ENCODE data around the gene TM6SF1. TPM values are rescaled to one million over a fixed set of nuclear protein-coding genes. Genes with fewer than 3 reads are reported as not detected.

TM6SF1 gene
- total RNA-seq: under 1 TPM; 0.38 to 0.50 TPM
- polyA plus RNA-seq: not detected

- no peaks in the 10 kb centered on the region for H3K36me3 Mint-ChIP-seq
- peak within 1 kb of the TSS; percentile 37 to 80 (median 71) for H3K4me3 Mint-ChIP-seq
- Histone ChIP-seq H3K9me3 (ENCODE audit: control insufficient read depth in 1 of 2, low read length in 2 of 2) (no peaks in the 10 kb centered on the region), H3K36me3 (ENCODE audit: insufficient read depth, low read length) (no peaks in the 10 kb centered on the region), H3K4me1 (ENCODE audit: insufficient read depth, low read length) (peaks cover 11% of the 10 kb centered on the region), H3K27ac (ENCODE audit: low read depth, low read length) (no peak within 1 kb of the TSS), H3K27me3 (ENCODE audit: insufficient read depth, low read length) (peaks cover 11% of the 10 kb centered on the region), H3K4me3 (ENCODE audit: low read length in 2 of 2) (no peak within 1 kb of the TSS)
- DNase-seq: peak in 2 of 5 donors; percentile 0 to 6
- H3K9me3 Mint-ChIP-seq: peaks cover 0 to 3% (median 0%) of the 10 kb centered on the region in 8 donors
- intact Hi-C loops (cut with micrococcal nuclease): no loop called here
- CTCF ChIA-PET (ENCODE audit: partially characterized antibody): no interaction called here
- peaks cover 41 to 54% of the 10 kb centered on the region in 2 donors for H3K27me3 Mint-ChIP-seq
- H3K4me1 Mint-ChIP-seq: peaks cover 6 to 25% (median 15%) of the 10 kb centered on the region in 4 donors
- POLR2A ChIA-PET (ENCODE audit: partially characterized antibody): no interaction called here
- peak within 1 kb of the TSS in 1 of 7 donors; percentile 25 for H3K27ac Mint-ChIP-seq
These were observed at the start of gene TM6SF1 for GRCh38 chr15:83106994-83107840. Gene TM6SF1, plus strand, starts transcription at chr15:83107645. Its CDS starts 36 bp downstream, at chr15:83107681.

GRCh38 chr15:83057696-83058376 is 49.6 kb upstream of the TM6SF1 start:
- H3K36me3 Mint-ChIP-seq: peaks cover 16 to 40% of the 10 kb centered on the region in 2 donors
- no peak overlapping the region for H3K4me3 ChIP-seq (ENCODE audit: low read length in 2 of 2)
- no peak overlapping the region for H3K4me3 Mint-ChIP-seq

GRCh38 chr15:83061680-83062079 is 45.8 kb upstream of the TM6SF1 start:
- Histone ChIP-seq H3K36me3 (ENCODE audit: insufficient read depth, low read length) (no peaks in the 10 kb centered on the region), H3K9me3 (ENCODE audit: control insufficient read depth in 1 of 2, low read length in 2 of 2) (no peaks in the 10 kb centered on the region), H3K27ac (ENCODE audit: low read depth, low read length) (no peak overlapping the region), H3K27me3 (ENCODE audit: insufficient read depth, low read length) (no peaks in the 10 kb centered on the region), H3K4me1 (ENCODE audit: insufficient read depth, low read length) (peaks cover 59% of the 10 kb centered on the region), H3K4me3 (ENCODE audit: low read length in 2 of 2) (no peak overlapping the region)
- Mint-ChIP-seq H3K9me3 (no peaks in the 10 kb centered on the region), H3K27me3 (no peaks in the 10 kb centered on the region), H3K36me3 (peaks cover 7 to 12% of the 10 kb centered on the region in 2 donors), H3K27ac (no peak overlapping the region), H3K4me3 (no peak overlapping the region), H3K4me1 (peaks cover 18 to 31% (median 29%) of the 10 kb centered on the region in 4 donors)
- intact Hi-C loops (cut with micrococcal nuclease): loop anchor here (10.0 kb wide), 2 partner anchors 247 to 797 kb away; partner anchors contain the start of genes EFL1 and SAXO2
- POLR2A ChIA-PET (ENCODE audit: partially characterized antibody): interaction anchor here (1.5 kb wide), 1 partner anchor 51 kb away, joined by 5 read pairs; the partner anchor contains the start of gene C15orf40
- CTCF ChIA-PET (ENCODE audit: partially characterized antibody): interaction anchor here (1.8 kb wide), 1 partner anchor 17 kb away, joined by 4 read pairs; no protein-coding TSS in a partner anchor
- no peak for DNase-seq

More at GRCh38 chr15:83057696-83058376, 49.6 kb upstream of the TM6SF1 start:
- H3K4me1 Mint-ChIP-seq: peaks cover 16 to 24% (median 21%) of the 10 kb centered on the region in 4 donors
- H3K27ac Mint-ChIP-seq: peak overlapping the region in 4 of 7 donors; percentile 2 to 54 (median 30)
- H3K9me3 Mint-ChIP-seq: no peaks in the 10 kb centered on the region
- Histone ChIP-seq H3K27ac (ENCODE audit: low read depth, low read length) (no peak overlapping the region), H3K4me1 (ENCODE audit: insufficient read depth, low read length) (peaks cover 30% of the 10 kb centered on the region), H3K27me3 (ENCODE audit: insufficient read depth, low read length) (no peaks in the 10 kb centered on the region), H3K9me3 (ENCODE audit: control insufficient read depth in 1 of 2, low read length in 2 of 2) (no peaks in the 10 kb centered on the region), H3K36me3 (ENCODE audit: insufficient read depth, low read length) (peaks cover 16% of the 10 kb centered on the region)
- intact Hi-C loops (cut with micrococcal nuclease): no loop called here
- ChIA-PET CTCF (ENCODE audit: partially characterized antibody) (no interaction called here), POLR2A (ENCODE audit: partially characterized antibody) (no interaction called here)
- DNase-seq: no peak
- H3K27me3 Mint-ChIP-seq: no peaks in the 10 kb centered on the region

- intact Hi-C loops (cut with micrococcal nuclease): loop anchor here (10.0 kb wide), 2 partner anchors 248 to 798 kb away; partner anchors contain the start of genes EFL1 and SAXO2
- H3K27ac ChIP-seq (ENCODE audit: low read depth, low read length): no peak overlapping the region
These were observed 44.7 kb upstream of the TM6SF1 start for GRCh38 chr15:83062768-83063180.

DNA sequence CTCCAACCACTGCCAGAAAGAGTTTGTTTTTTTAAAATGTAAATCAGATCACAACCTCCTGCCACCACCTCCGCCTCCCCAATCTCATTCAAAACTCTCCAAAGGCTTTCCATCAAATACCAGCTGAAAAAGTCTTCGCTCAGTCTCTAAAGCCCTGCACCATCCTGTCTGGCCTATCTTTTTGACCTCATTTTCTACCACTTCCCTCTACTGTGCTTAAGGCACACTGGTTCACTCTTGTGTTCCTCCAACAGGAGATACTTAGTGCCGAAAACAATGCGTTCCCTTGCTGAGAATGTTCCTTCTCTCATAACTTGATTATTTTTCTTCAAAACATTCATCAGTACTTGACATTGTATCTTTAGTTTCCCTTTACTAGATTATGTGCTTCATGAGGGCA is 43.9 kb upstream of the TM6SF1 start:
- ChIA-PET CTCF (ENCODE audit: partially characterized antibody) (interaction anchor here (1.8 kb wide), 1 partner anchor 19 kb away, joined by 4 read pairs; no protein-coding TSS in a partner anchor), POLR2A (ENCODE audit: partially characterized antibody) (interaction anchor here (1.2 to 1.4 kb wide), 2 partner anchors 51 to 253 kb away, joined by 3 to 6 read pairs; no protein-coding TSS in a partner anchor)
- H3K27me3 ChIP-seq (ENCODE audit: insufficient read depth, low read length): no peaks in the 10 kb centered on the region
- peaks cover 0 to 1% of the 10 kb centered on the region in 2 donors for H3K36me3 Mint-ChIP-seq
- intact Hi-C loops (cut with micrococcal nuclease): loop anchor here (10.0 kb wide), 2 partner anchors 249 to 799 kb away; partner anchors contain the start of genes EFL1 and SAXO2
- peaks cover 11 to 24% (median 23%) of the 10 kb centered on the region in 4 donors for H3K4me1 Mint-ChIP-seq
- no peaks in the 10 kb centered on the region for H3K9me3 ChIP-seq (ENCODE audit: control insufficient read depth in 1 of 2, low read length in 2 of 2)
- H3K4me3 ChIP-seq (ENCODE audit: low read length in 2 of 2): peak overlapping the region in 1 of 2 donors; percentile 8
- H3K9me3 Mint-ChIP-seq: no peaks in the 10 kb centered on the region
- H3K36me3 ChIP-seq (ENCODE audit: insufficient read depth, low read length): no peaks in the 10 kb centered on the region
- no peak overlapping the region for H3K27ac ChIP-seq (ENCODE audit: low read depth, low read length)
- H3K27ac Mint-ChIP-seq: no peak overlapping the region
- no peak overlapping the region for H3K4me3 Mint-ChIP-seq
- H3K27me3 Mint-ChIP-seq: no peaks in the 10 kb centered on the region
- DNase-seq: peak in 1 of 5 donors; percentile 12
- H3K4me1 ChIP-seq (ENCODE audit: insufficient read depth, low read length): peaks cover 62% of the 10 kb centered on the region

More at GRCh38 chr15:83062768-83063180, 44.7 kb upstream of the TM6SF1 start:
- H3K9me3 ChIP-seq (ENCODE audit: control insufficient read depth in 1 of 2, low read length in 2 of 2): no peaks in the 10 kb centered on the region
- POLR2A ChIA-PET (ENCODE audit: partially characterized antibody): interaction anchor here (1.2 to 1.4 kb wide), 2 partner anchors 50 to 253 kb away, joined by 3 to 6 read pairs; no protein-coding TSS in a partner anchor
- no peaks in the 10 kb centered on the region for H3K9me3 Mint-ChIP-seq
- CTCF ChIA-PET (ENCODE audit: partially characterized antibody): interaction anchor here (1.8 kb wide), 1 partner anchor 18 kb away, joined by 4 read pairs; no protein-coding TSS in a partner anchor
- no peak overlapping the region for H3K27ac Mint-ChIP-seq
- H3K4me3 Mint-ChIP-seq: no peak overlapping the region
- no peaks in the 10 kb centered on the region for H3K36me3 ChIP-seq (ENCODE audit: insufficient read depth, low read length)
- H3K4me1 ChIP-seq (ENCODE audit: insufficient read depth, low read length): peaks cover 64% of the 10 kb centered on the region
- H3K36me3 Mint-ChIP-seq: peaks cover 0 to 1% of the 10 kb centered on the region in 2 donors
- no peak overlapping the region for H3K4me3 ChIP-seq (ENCODE audit: low read length in 2 of 2)
- H3K27me3 Mint-ChIP-seq: no peaks in the 10 kb centered on the region
- peaks cover 8 to 26% (median 23%) of the 10 kb centered on the region in 4 donors for H3K4me1 Mint-ChIP-seq
- no peaks in the 10 kb centered on the region for H3K27me3 ChIP-seq (ENCODE audit: insufficient read depth, low read length)
- DNase-seq: no peak

DNA sequence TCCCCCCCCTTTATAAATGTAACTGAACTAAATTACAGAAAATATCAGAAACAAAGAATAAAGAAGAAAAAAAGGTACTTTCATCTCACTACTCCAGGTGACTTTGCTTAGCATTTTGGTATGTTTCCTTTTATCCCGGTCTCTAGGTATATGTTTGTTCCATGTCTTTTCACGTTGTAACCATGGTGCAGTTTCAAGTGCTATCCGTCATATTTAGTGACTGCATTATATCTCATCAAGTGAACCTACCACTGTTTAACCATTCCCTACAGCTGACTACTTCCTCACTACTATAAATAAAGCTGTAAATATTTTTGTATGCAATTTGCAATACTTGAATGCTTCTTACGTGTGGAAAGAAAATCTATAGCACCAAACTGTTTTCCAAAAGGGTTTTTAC is 42.6 kb upstream of the TM6SF1 start:
- no peaks in the 10 kb centered on the region for H3K36me3 ChIP-seq (ENCODE audit: insufficient read depth, low read length)
- H3K27me3 ChIP-seq (ENCODE audit: insufficient read depth, low read length): no peaks in the 10 kb centered on the region
- no peaks in the 10 kb centered on the region for H3K9me3 ChIP-seq (ENCODE audit: control insufficient read depth in 1 of 2, low read length in 2 of 2)
- intact Hi-C loops (cut with micrococcal nuclease): loop anchor here (5.0 to 10.0 kb wide), 3 partner anchors 250 to 1018 kb away; partner anchors contain the start of genes EFL1, MEX3B and SAXO2
- Mint-ChIP-seq H3K27me3 (no peaks in the 10 kb centered on the region), H3K27ac (peak overlapping the region in 6 of 7 donors; percentile 32 to 93 (median 84)), H3K4me3 (peak overlapping the region in 4 of 8 donors; percentile 86 to 96 (median 90)), H3K36me3 (peaks cover 0 to 1% of the 10 kb centered on the region in 2 donors), H3K4me1 (peaks cover 6 to 18% (median 15%) of the 10 kb centered on the region in 4 donors), H3K9me3 (peaks cover 0 to 4% (median 0%) of the 10 kb centered on the region in 8 donors)
- peaks cover 57% of the 10 kb centered on the region for H3K4me1 ChIP-seq (ENCODE audit: insufficient read depth, low read length)
- peak overlapping the region in 1 of 2 donors; percentile 82 for H3K4me3 ChIP-seq (ENCODE audit: low read length in 2 of 2)
- DNase-seq: peak in 1 of 5 donors; percentile 16
- ChIA-PET CTCF (ENCODE audit: partially characterized antibody) (interaction anchor here (1.4 kb wide), 1 partner anchor 54 kb away, joined by 6 read pairs; no protein-coding TSS in a partner anchor), POLR2A (ENCODE audit: partially characterized antibody) (no interaction called here)
- peak overlapping the region; percentile 78 for H3K27ac ChIP-seq (ENCODE audit: low read depth, low read length)

All from CD4-positive, alpha-beta memory T cell (primary cell).